OCI-LY7 (cell line): ENCODE results near the gene HABP2. TPM values are rescaled to one million over a fixed set of nuclear protein-coding genes. Genes with fewer than 3 reads are reported as not detected.

Experiments used
- BruUV-seq: library from RNA; stranded (reverse); fragments of 400-500 nt; replicated peaks from 2 replicates; lab custom pipeline; 2021; lab: Mats Ljungman, UMichigan
- CTCF ChIA-PET: fragments of 300-600 bp; sonication (Branson Sonifier 250); formaldehyde crosslinking; loops from one replicate; lab custom pipeline; 2022; ENCODE audit warnings: antibody characterized with exemption; ENCODE audit not compliant: unreplicated experiment; lab: Charles Lee
- POLR2A ChIA-PET: fragments of 300-600 bp; sonication (Branson Sonifier 250); formaldehyde crosslinking; loops from one replicate; lab custom pipeline; 2022; ENCODE audit warnings: antibody characterized with exemption; lab: Charles Lee
- DNase-seq: peaks from one replicate; pipeline ENCODE4 v3.0.0-alpha.2; 2015; ENCODE audit warnings: low spot score
- H2AFZ ChIP-seq: fragments of 200-600 bp; sonication (generic), shearing (Covaris generic); 2 replicates; pipeline ENCODE4 v1.6.1; 2014; ENCODE audit warnings: mild to moderate bottlenecking, antibody characterized with exemption, low read length, moderate library complexity
- H3K27ac ChIP-seq: fragments of 200-600 bp; sonication (generic); 2 replicates; pipeline ENCODE4 v1.5.1; 2014; ENCODE audit warnings: mixed run types, low read depth, mild to moderate bottlenecking, moderate library complexity, low read length, inconsistent platforms; ENCODE audit not compliant: poor library complexity, severe bottlenecking
- H3K36me3 ChIP-seq: fragments of 200-600 bp; sonication (generic); 2 replicates; pipeline ENCODE4 v1.6.1; 2014; ENCODE audit warnings: mild to moderate bottlenecking, antibody characterized with exemption, low read length, moderate library complexity, mixed read lengths; ENCODE audit not compliant: insufficient read depth
- H3K4me1 ChIP-seq: fragments of 200-600 bp; sonication (generic); 2 replicates; pipeline ENCODE4 v1.5.1; 2014; ENCODE audit warnings: mild to moderate bottlenecking, low read length; ENCODE audit not compliant: insufficient read depth, poor library complexity, severe bottlenecking
- H3K4me2 ChIP-seq: fragments of 200-600 bp; sonication (generic); 2 replicates; pipeline ENCODE4 v1.6.1; 2014; ENCODE audit warnings: mild to moderate bottlenecking, low read length
- H3K4me3 ChIP-seq: fragments of 200-600 bp; sonication (generic); 2 replicates; pipeline ENCODE4 v1.5.1; 2014; ENCODE audit warnings: mild to moderate bottlenecking, low read depth, low read length; ENCODE audit not compliant: poor library complexity, severe bottlenecking
- H3K79me2 ChIP-seq: fragments of 200-600 bp; sonication (generic); 2 replicates; pipeline ENCODE4 v1.6.1; 2016; ENCODE audit warnings: low read depth, mild to moderate bottlenecking, low read length, moderate library complexity, mixed read lengths; ENCODE audit not compliant: insufficient read depth
- H3K9me2 ChIP-seq: fragments of 200-600 bp; sonication (generic); 2 replicates; pipeline ENCODE4 v1.6.1; 2016; ENCODE audit warnings: mild to moderate bottlenecking, low read length, mixed read lengths; ENCODE audit not compliant: insufficient read depth
- H3K9me3 ChIP-seq: fragments of 200-600 bp; sonication (generic); 2 replicates; pipeline ENCODE4 v1.6.1; 2014; ENCODE audit warnings: mild to moderate bottlenecking, mixed run types, low read length, mixed read lengths
- H4K20me1 ChIP-seq: fragments of 200-600 bp; sonication (generic); 2 replicates; pipeline ENCODE4 v1.6.1; 2014; ENCODE audit warnings: mild to moderate bottlenecking, antibody characterized with exemption, low read length, moderate library complexity, mixed read lengths; ENCODE audit not compliant: insufficient read depth
- EZH2phosphoT487 ChIP-seq: fragments of 200-600 bp; sonication (generic); IDR thresholded peaks from 2 replicates; pipeline ENCODE4 v1.6.1; 2018; ENCODE audit warnings: low read depth, borderline replicate concordance, mild to moderate bottlenecking, mixed run types, antibody characterized with exemption, low read length, moderate library complexity, mixed read lengths
- intact Hi-C: fragments of 100-400 bp; cut with micrococcal nuclease; formaldehyde crosslinking; loops from one replicate; pipeline ENCODE4 v1.10.0; 2022; ENCODE audit not compliant: unreplicated experiment
- total RNA-seq, 2 experiments: library from RNA; depleted of rRNA in 1 of 2; stranded (reverse); fragments of >200 nt in 1 of 2; shearing (Covaris generic) in 1 of 2; gene quantifications; 2 replicates each; pipeline ENCODE4 v1.2.3, GENCODE V29; 2014 to 2022
- TF ChIP-seq, protein P1 (sequence below): fragments of 200-600 bp; sonication (generic); conservative IDR thresholded peaks from 2 replicates; pipeline ENCODE4 v1.5.1; 2014; ENCODE audit warnings: mild to moderate bottlenecking, antibody characterized with exemption, low read length, moderate library complexity, mixed read lengths

The HABP2 gene
- total RNA-seq, 2 experiments from 2014 or later, result not detected

DNA sequence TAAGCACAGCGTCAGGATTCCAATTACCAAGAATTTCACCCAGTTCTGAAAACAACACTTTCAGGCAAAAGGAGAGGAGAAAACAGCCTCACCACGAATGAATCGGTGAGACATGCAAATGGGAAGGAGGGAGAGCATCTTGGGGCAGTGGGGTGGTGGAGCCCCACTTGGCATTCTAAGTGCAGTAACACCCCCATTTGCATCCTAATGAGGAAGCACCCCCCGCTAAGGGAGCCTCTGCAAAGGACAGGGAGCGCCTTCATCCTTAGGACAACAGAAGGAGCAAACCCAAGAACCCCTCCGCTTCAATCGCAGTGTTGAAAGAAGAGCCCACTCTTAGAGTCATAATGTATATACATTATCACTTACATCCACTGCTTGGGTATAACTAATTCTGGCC is 64.2 kb downstream of the HABP2 start:
- no peaks in the 10 kb centered on the region for H3K79me2 ChIP-seq
- H3K4me1 ChIP-seq, result no peaks in the 10 kb centered on the region
- H3K36me3 ChIP-seq, result no peaks in the 10 kb centered on the region
- ChIA-PET CTCF (no interaction called here), POLR2A (no interaction called here)
- no peaks in the 10 kb centered on the region for H3K9me2 ChIP-seq
- no peak overlapping the region for H2AFZ ChIP-seq
- no TSS peak for BruUV-seq
- H3K27ac ChIP-seq, result no peak overlapping the region
- H3K4me3 ChIP-seq, result no peak overlapping the region
- no peak overlapping the region for H3K4me2 ChIP-seq
- no peak for DNase-seq
- TF ChIP-seq EZH2phosphoT487, result no peak
- TF ChIP-seq, protein P1, sequence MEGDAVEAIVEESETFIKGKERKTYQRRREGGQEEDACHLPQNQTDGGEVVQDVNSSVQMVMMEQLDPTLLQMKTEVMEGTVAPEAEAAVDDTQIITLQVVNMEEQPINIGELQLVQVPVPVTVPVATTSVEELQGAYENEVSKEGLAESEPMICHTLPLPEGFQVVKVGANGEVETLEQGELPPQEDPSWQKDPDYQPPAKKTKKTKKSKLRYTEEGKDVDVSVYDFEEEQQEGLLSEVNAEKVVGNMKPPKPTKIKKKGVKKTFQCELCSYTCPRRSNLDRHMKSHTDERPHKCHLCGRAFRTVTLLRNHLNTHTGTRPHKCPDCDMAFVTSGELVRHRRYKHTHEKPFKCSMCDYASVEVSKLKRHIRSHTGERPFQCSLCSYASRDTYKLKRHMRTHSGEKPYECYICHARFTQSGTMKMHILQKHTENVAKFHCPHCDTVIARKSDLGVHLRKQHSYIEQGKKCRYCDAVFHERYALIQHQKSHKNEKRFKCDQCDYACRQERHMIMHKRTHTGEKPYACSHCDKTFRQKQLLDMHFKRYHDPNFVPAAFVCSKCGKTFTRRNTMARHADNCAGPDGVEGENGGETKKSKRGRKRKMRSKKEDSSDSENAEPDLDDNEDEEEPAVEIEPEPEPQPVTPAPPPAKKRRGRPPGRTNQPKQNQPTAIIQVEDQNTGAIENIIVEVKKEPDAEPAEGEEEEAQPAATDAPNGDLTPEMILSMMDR, result no peak
- H4K20me1 ChIP-seq, result no peaks in the 10 kb centered on the region
- H3K9me3 ChIP-seq, result no peaks in the 10 kb centered on the region
- intact Hi-C loops, result no loop called here

DNA sequence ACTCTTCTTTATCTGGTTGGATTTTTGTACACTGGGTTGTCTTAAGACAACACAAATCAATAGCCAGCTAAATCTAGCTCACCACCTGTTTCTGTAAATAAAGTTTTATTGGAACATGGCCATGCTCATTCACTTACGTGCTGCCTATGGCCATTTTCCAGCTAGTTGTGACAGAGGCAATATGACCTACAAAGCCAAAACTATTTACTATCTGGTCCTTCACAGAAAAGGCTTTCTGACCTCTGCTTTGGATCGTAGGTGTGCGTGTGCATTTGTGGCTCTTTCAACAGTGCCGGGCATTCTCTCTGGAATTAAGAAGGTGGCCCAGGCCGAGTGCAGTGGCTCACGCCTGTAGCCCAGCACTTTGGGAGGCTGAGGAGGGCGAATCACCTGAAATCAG is 65.5 kb downstream of the HABP2 start:
- Histone ChIP-seq H3K36me3 (no peaks in the 10 kb centered on the region), H3K9me2 (no peaks in the 10 kb centered on the region), H3K4me1 (no peaks in the 10 kb centered on the region), H3K27ac (no peak overlapping the region), H3K4me2 (no peak overlapping the region), H3K4me3 (no peak overlapping the region), H2AFZ (no peak overlapping the region), H3K79me2 (no peaks in the 10 kb centered on the region), H4K20me1 (no peaks in the 10 kb centered on the region), H3K9me3 (no peaks in the 10 kb centered on the region)
- no TSS peak for BruUV-seq
- CTCF ChIA-PET, result no interaction called here
- DNase-seq, result no peak
- POLR2A ChIA-PET, result no interaction called here
- TF ChIP-seq, protein P1, result no peak
- TF ChIP-seq EZH2phosphoT487, result no peak
- intact Hi-C loops, result no loop called here

DNA sequence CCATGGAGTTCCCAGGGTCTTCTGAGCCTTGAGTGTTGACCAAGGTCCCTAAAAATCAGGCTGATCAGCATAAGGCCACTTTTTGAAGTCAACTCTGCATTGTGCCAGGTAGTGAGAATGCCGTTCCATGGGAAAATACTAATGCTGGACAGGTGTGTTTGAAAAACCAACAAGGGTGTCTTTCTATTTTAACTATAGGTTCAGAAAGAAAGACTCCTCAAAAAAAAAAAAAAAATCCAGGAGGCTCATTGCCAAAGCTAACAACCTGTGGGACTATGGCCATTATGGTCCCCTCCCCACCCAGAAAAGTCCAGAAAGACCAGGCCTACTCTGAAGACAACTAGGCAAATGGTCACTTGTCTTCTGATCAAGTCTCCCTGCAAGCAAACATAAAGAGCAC is 66.5 kb downstream of the HABP2 start:
- Histone ChIP-seq H3K36me3 (no peaks in the 10 kb centered on the region), H4K20me1 (no peaks in the 10 kb centered on the region), H3K9me3 (no peaks in the 10 kb centered on the region), H3K4me2 (no peak overlapping the region), H3K4me3 (no peak overlapping the region), H3K79me2 (no peaks in the 10 kb centered on the region), H2AFZ (no peak overlapping the region), H3K4me1 (no peaks in the 10 kb centered on the region), H3K9me2 (no peaks in the 10 kb centered on the region), H3K27ac (no peak overlapping the region)
- POLR2A ChIA-PET, result interaction anchor here (0.6 kb wide), 1 partner anchor 525 kb away, joined by 3 read pairs; no protein-coding TSS in a partner anchor
- BruUV-seq, result no TSS peak
- TF ChIP-seq EZH2phosphoT487, result no peak
- TF ChIP-seq, protein P1, result no peak
- DNase-seq, result no peak
- CTCF ChIA-PET, result no interaction called here
- intact Hi-C loops, result no loop called here
